CD4-positive, alpha-beta T cell treated with Interleukin-17A for 1 hour (primary cell): ENCODE results near the gene RASA3.

Experiments
- DNase-seq: peaks from one replicate; pipeline ENCODE4 v3.0.0-alpha.2; 2020

RASA3 gene

DNA sequence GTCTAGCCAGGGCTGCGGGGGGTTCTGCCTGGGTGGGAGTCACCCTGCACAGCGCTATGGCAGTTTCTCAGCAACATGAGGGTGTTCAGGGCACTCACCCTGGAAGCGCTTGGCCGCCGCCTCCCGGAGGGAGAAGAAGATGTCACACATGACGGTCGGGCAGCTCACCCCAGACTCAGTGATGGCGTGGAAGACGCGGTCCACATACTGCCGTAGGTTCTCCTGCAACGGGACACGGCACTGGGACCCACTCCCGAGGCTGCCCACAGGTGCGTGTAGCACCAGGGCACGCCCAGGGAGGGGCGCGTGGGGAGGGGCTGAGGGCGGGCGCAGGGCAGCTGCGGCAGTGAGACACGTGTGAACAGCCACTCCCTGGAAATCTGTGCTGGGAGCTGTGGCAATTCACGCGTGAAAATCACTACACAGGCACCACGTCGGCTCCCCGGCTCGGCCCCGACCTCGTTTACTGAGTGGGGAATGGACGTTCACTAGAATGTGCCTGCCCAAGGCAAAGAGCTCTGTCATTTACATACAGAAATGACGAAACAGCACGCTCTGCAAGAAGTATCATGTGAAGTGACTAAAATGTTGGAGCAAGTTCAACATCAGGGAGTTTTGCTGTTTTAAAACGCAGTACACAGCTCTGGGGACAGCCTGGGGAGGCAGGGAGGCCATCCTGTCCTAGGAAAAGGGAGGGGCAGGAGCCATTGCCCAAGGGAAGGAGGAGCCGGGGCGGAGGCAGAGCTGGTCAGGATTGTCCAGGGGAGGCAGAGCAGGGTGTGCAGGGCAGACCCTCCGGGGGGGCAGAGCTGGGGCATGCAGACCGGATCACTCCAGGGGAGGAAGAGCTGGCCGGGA is 117.1 kb downstream of the RASA3 start:
- DNase-seq, result no peak

- DNase-seq, result no peak
Observed at GRCh38 chr13:114013952-114014629, 118.3 kb downstream of the RASA3 start.

DNA sequence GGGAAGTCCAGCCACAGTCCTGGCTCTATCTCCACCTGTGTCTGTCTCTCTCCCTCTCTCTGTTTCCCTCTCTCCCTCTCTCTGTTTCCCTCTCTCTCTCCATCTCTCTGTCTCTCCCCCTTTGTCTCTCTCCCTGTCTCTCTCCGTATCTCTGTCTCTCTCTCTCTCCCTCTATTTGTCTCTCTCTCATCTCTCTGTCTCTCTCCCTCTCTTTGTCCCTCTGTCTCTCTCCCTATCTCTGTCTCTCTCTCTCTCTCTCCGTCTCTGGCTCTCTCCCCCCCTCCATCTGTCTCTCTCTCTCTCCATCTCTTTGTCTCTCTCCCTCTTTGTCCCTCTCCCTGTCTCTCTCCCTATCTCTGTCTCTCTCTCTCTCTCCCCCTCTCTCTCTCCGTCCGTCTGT is 119.1 kb downstream of the RASA3 start:
- no peak for DNase-seq

DNA sequence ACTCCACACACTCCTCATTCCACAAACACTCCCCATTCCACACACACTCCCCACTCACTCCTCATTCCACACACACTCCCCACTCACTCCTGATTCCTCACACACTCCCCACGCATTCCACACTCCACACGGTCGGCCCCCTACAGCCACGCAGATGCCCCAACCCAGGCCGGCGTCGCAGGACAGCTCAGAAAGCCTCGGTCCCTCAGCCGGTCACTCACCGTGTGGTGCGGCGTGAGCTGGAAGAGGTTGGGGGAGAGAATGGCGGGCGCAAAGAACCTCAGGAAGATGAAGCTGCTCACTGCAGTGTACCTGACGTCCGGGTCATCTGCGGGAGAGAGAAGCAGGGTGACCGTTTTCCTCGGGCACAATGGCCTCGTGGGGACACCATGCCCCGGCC is 119.5 kb downstream of the RASA3 start:
- DNase-seq, result no peak

DNA sequence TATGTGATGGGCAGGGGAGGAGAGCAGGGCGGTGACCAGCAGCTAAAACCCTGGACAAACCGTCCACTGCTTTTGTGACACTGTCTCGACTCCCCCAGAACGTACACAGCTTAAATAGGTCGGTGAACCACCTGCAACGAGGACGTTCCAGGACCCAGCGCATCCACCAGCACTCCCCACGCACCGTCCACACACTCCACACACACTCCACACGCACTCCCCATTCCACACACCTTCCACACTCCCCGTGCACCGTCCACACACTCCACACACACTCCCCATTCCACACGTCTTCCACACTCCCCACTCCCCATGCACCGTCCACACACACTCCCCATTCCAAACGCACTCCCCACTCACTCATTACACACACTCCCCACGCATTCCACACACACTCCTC is 120.3 kb downstream of the RASA3 start:
- DNase-seq, result no peak

GRCh38 chr13:114011226-114011625 is 121.2 kb downstream of the RASA3 start:
- DNase-seq, result no peak

- DNase-seq, result peak; percentile 37
Observed at GRCh38 chr13:114010401-114011101, 121.9 kb downstream of the RASA3 start.

GRCh38 chr13:114009590-114010400 is 122.6 kb downstream of the RASA3 start:
- DNase-seq, result no peak

DNA sequence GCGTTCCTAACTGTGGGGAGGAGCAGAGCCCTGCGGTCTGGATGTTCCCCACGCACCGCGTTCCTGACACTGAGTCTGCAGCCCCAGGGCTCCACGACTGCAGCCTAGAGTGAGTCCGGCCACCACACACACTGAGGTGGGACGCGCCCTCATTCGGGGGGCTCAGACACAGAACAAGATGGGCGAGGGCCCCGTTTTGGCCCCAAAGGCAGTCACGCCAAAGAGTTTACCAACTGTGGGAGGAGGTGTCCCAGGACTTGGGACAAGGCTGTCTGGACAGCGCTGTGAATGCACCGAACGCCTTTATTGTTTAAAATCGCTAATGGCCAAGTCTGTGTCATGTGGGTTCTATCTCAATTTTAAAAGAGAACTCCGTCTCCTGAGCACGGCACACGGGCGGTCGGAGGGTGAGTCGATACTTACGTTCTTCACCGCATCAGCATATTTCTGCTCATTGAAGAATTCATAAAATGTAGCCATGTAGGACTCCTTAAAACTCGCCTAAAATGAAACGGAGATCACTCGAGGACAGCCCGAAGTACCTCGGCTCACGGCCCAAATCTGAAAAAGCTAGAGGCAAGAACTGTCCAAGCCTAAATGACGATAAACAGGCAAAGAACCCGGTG is 123.3 kb downstream of the RASA3 start:
- no peak for DNase-seq

DNA sequence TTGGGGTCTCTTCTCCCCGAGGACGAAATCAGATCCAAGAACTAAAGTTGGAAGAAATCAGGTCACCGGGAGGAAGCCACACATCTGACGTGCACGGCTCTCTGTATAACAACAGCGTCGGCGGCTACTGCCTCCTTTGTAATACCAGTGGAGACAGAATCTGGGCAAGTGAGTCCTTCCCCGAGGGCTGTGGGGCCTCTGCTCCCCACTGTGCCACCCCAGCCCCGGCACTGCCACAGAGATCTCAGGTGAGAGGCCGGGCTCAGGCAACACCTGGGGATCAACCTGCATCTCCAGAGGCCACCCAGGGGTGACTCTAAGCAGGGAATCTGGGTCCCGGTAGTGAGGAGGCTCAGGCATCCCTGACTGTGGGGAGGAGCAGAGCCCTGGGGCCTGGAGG is 124.9 kb downstream of the RASA3 start:
- DNase-seq, result no peak

DNA sequence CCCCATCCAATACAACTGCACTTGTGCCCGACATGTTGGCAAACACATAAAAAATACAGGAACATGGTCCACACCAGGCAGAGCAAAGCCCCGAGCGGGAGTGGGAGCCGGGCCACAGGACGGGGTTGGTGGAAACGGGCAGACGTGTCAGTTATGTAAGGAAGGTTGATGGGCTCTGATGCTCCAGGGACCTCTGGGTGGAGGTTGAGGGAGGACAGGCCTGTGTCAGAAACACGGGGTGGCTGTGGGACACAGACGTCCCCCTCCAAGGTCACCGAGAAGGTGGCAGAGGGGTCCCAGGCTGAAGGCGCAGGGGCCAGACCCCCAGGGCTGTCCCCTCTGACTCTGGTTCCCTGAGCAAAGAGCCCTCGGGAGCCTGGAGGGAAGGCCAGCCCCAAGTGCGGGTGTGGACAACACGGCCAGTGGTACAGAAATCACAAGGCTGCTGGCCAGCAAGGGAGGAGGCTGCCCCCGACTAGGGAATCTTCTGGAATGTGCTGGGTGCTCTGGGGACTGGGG is 127.2 kb downstream of the RASA3 start:
- no peak for DNase-seq

- no peak for DNase-seq
Observed at GRCh38 chr13:114004420-114005205, 127.8 kb downstream of the RASA3 start.

- DNase-seq, result no peak
Observed at GRCh38 chr13:114002771-114003321, 129.6 kb downstream of the RASA3 start.

DNA sequence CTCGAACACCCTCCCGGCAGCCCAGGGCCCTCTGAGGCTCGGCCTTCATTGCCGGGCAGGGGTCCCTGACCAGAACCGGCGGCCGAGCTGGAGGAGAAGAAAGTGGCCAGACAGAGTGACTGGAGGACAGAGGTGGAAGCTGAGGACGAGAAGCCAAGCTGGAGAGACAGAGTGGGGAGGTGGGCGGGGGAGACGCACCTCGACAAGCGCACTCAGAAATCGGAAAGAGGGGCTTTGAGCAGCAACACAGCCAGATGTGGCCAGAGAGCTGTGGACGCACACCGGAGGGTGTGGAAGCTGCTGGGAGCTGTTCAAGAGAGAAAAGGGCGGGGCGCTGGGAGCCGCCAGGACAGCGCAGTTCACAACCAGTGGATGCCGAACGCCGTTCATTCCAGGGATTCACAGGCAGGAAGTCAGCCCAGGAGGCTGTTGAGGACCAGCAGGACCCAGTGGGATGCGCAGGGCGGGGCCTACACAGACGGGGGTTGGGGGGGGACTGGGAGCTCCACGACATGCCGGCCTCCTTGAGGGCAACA is 130.3 kb downstream of the RASA3 start:
- DNase-seq, result no peak

GRCh38 chr13:114001331-114002008 is 131.0 kb downstream of the RASA3 start:
- no peak for DNase-seq

- DNase-seq, result no peak
Observed at GRCh38 chr13:114000151-114001040, 132.0 kb downstream of the RASA3 start.

- no peak for DNase-seq
Observed at GRCh38 chr13:113999618-113999910, 132.9 kb downstream of the RASA3 start.

DNA sequence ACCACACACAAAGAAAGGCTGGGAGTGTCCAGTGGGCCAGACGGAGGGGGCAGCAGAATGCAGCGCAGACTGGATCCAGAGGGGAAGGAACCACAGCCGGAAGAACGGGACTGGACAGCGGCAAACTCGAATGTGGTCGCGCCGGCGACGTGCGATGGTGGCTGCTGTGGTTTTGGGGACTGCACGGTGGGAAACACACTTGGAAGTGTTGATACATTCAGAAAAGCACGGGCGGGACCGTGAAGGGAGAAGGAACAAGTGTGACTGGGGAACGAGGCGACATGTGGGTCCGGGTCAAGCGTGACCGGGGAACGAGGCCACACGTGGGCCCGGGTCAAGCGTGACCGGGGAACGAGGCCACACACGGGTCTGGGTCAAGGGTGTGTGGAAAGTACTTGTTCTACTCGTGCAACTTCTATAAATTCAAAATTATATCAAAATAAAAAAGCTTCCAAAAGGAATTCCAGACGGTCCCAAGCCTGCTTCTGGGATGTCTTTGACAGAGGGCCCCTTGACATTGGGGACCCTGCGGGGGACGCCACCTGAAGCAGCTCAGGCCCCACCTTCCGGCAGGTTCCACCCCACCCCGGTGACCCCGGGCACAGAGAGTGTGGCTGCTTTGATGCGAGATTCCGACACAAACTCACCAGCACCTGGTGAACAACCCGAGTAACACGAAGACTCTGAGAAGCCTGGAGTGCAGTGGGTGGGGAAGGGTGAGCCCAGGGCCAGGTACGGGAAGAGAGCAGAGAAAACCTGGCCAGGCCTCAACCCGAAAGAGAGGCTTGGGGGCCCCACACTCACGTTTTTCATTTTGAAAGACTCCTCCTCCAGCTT is 133.4 kb downstream of the RASA3 start:
- DNase-seq, result no peak
